HepG2 (cell line): ENCODE measurements around the gene HIPK4. TPM values are rescaled to one million over a fixed set of nuclear protein-coding genes. Genes with fewer than 3 reads are reported as not detected.

Experiments used
- ATF5 ChIP-seq: sonication (generic); formaldehyde crosslinking; IDR thresholded peaks from 2 replicates; pipeline ENCODE4 v1.4.0; 2020; ENCODE audit warnings: mild to moderate bottlenecking, low read depth, missing genetic modification reagents
- DR1 ChIP-seq: sonication (generic); formaldehyde crosslinking; IDR thresholded peaks from 2 replicates; pipeline ENCODE4 v1.8.0; 2021; ENCODE audit warnings: mild to moderate bottlenecking, missing genetic modification reagents, inconsistent platforms
- HES4 ChIP-seq: sonication (generic); formaldehyde crosslinking; IDR thresholded peaks from 2 replicates; pipeline ENCODE4 v1.9.0; 2021; ENCODE audit warnings: mild to moderate bottlenecking, missing genetic modification reagents, borderline replicate concordance
- HMGA1 ChIP-seq: sonication (generic); formaldehyde crosslinking; conservative IDR thresholded peaks from 2 replicates; pipeline ENCODE4 v1.4.0; 2020; ENCODE audit warnings: missing genetic modification reagents
- HNF1B ChIP-seq: sonication (generic); formaldehyde crosslinking; IDR thresholded peaks from 2 replicates; pipeline ENCODE4 v1.5.1; 2020; ENCODE audit warnings: mild to moderate bottlenecking, moderate library complexity, missing genetic modification reagents
- MIER2 ChIP-seq: IDR thresholded peaks from 2 replicates; pipeline ENCODE4 v1.6.1; 2016; ENCODE audit warnings: missing biosample characterization, missing genetic modification reagents
- NFRKB ChIP-seq: fragments of 450-650 bp; IDR thresholded peaks from 2 replicates; pipeline ENCODE4 v1.6.1; 2017
- PRDM15 ChIP-seq: sonication (generic); formaldehyde crosslinking; IDR thresholded peaks from 2 replicates; pipeline ENCODE4 v1.4.0; 2020; ENCODE audit warnings: missing genetic modification reagents
- RFX3 ChIP-seq: IDR thresholded peaks from 2 replicates; pipeline ENCODE4 v1.6.1; 2016; ENCODE audit warnings: missing biosample characterization, missing genetic modification reagents
- THAP7 ChIP-seq: sonication (generic); formaldehyde crosslinking; IDR thresholded peaks from 2 replicates; pipeline ENCODE4 v1.8.1; 2023; ENCODE audit warnings: mild to moderate bottlenecking, missing genetic modification reagents
- ZNF367 ChIP-seq: sonication (generic); formaldehyde crosslinking; IDR thresholded peaks from 2 replicates; pipeline ENCODE4 v1.4.0; 2020; ENCODE audit warnings: missing genetic modification reagents, borderline replicate concordance
- ZSCAN21 ChIP-seq: sonication (generic); formaldehyde crosslinking; IDR thresholded peaks from 2 replicates; pipeline ENCODE4 v1.8.0; 2022; ENCODE audit warnings: mild to moderate bottlenecking, missing genetic modification reagents, moderate library complexity, borderline replicate concordance
- polyA plus RNA-seq, 8 experiments: library from polyadenylated mRNA; depleted of rRNA in 3 of 8; stranded (reverse) in 7 of 8; unstranded in 1 of 8; fragments of >200 nt; fragmentation: Illumina TruSeq in 4 of 8; extraction: Trizol in 4 of 8; gene quantifications; 2 replicates each; pipeline versions ENCODE4 v1.2.1 to v1.2.3, GENCODE V29; 2011 to 2016; ENCODE audit warnings: low read depth in 4 of 8, missing spikeins in 1 of 8, mixed read lengths in 1 of 8; ENCODE audit not compliant: insufficient read depth in 1 of 8
- total RNA-seq, 5 experiments: library from RNA; depleted of rRNA; stranded (reverse); fragments of >200 nt; fragmentation: Illumina TruSeq; extraction: Trizol; gene quantifications; 2 replicates each; pipeline ENCODE4 v1.2.3, GENCODE V29; 2016; ENCODE audit warnings: low read depth in 1 of 5
- TF ChIP-seq, protein P1 (sequence below): sonication (generic); formaldehyde crosslinking; IDR thresholded peaks from 2 replicates; pipeline ENCODE4 v1.4.0; 2020; ENCODE audit warnings: missing genetic modification reagents
- TF ChIP-seq, protein P2 (sequence below): sonication (generic); formaldehyde crosslinking; IDR thresholded peaks from 2 replicates; pipeline ENCODE4 v1.8.0; 2022; ENCODE audit warnings: mild to moderate bottlenecking, missing genetic modification reagents

Gene HIPK4
- total and polyA plus RNA-seq, 2 of the 13 experiments (the other 11 are each of a cell fraction or from before 2014, with no cell fraction given) = 0.03 TPM; not detected in 1

DNA sequence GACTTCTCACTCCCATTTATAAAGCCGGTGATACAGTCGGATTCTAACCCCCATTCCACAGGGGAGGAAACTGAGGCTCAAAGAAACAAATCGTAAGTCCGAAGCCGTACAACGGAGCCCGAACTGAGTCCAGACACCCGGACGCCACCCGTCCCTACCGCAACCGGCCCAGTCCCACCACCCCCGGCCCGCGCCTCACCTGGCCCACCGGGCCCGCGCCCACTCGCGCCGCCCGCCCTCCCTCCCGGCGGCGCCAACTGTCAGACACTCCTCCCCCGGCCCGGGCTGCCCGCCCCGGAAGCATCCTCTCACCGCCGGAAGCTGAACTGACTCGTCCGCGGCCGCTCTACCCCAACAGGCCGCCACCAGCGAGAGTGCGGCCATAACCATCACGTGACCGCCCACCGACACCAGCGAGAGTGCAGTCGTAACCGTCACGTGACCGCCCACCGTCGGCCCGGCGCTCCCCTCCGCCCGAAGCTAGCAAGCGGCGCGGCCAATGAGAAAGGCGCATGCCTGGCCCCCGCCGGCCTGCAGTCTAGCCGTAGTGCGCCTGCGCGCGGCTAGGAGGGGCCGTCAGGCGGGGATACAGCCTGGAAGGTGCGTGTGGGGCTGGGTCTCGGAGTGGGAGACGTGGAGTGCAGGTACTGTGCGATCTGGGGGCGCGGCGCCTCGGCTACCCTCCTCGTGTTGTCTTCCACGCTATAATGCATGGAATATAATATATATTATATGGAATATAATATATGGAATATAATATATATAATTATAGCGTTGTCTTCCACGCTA, 41.7 kb downstream of the HIPK4 start, which contains the start of the genes C19orf47 and PLD3 (continued):
- TF ChIP-seq, protein P1, sequence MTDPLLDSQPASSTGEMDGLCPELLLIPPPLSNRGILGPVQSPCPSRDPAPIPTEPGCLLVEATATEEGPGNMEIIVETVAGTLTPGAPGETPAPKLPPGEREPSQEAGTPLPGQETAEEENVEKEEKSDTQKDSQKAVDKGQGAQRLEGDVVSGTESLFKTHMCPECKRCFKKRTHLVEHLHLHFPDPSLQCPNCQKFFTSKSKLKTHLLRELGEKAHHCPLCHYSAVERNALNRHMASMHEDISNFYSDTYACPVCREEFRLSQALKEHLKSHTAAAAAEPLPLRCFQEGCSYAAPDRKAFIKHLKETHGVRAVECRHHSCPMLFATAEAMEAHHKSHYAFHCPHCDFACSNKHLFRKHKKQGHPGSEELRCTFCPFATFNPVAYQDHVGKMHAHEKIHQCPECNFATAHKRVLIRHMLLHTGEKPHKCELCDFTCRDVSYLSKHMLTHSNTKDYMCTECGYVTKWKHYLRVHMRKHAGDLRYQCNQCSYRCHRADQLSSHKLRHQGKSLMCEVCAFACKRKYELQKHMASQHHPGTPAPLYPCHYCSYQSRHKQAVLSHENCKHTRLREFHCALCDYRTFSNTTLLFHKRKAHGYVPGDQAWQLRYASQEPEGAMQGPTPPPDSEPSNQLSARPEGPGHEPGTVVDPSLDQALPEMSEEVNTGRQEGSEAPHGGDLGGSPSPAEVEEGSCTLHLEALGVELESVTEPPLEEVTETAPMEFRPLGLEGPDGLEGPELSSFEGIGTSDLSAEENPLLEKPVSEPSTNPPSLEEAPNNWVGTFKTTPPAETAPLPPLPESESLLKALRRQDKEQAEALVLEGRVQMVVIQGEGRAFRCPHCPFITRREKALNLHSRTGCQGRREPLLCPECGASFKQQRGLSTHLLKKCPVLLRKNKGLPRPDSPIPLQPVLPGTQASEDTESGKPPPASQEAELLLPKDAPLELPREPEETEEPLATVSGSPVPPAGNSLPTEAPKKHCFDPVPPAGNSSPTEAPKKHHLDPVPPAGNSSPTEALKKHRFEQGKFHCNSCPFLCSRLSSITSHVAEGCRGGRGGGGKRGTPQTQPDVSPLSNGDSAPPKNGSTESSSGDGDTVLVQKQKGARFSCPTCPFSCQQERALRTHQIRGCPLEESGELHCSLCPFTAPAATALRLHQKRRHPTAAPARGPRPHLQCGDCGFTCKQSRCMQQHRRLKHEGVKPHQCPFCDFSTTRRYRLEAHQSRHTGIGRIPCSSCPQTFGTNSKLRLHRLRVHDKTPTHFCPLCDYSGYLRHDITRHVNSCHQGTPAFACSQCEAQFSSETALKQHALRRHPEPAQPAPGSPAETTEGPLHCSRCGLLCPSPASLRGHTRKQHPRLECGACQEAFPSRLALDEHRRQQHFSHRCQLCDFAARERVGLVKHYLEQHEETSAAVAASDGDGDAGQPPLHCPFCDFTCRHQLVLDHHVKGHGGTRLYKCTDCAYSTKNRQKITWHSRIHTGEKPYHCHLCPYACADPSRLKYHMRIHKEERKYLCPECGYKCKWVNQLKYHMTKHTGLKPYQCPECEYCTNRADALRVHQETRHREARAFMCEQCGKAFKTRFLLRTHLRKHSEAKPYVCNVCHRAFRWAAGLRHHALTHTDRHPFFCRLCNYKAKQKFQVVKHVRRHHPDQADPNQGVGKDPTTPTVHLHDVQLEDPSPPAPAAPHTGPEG (CRISPR knock-in tag) = no peak
- 0 out of 2 replicates have a peak, but pooled peaks have one; percentile 24 for TF ChIP-seq THAP7 (CRISPR knock-in tag)
- no peak for TF ChIP-seq NFRKB
- TF ChIP-seq ZSCAN21 = peak; percentile 55; the same call in 1 of the 2 replicates
- TF ChIP-seq ZNF367 (CRISPR knock-in tag) = no peak
- peak; percentile 65; the same call in 1 of the 2 replicates for TF ChIP-seq DR1 (CRISPR knock-in tag)
- TF ChIP-seq MIER2 (CRISPR knock-in tag) = no peak
- no peak for TF ChIP-seq RFX3
- no peak for TF ChIP-seq HMGA1 (CRISPR knock-in tag)
- peak; percentile 90 for TF ChIP-seq HNF1B (CRISPR knock-in tag)
- no peak for TF ChIP-seq PRDM15
- no peak; the same call in 1 of the 2 replicates for TF ChIP-seq HES4 (CRISPR knock-in tag)
- TF ChIP-seq, protein P2, sequence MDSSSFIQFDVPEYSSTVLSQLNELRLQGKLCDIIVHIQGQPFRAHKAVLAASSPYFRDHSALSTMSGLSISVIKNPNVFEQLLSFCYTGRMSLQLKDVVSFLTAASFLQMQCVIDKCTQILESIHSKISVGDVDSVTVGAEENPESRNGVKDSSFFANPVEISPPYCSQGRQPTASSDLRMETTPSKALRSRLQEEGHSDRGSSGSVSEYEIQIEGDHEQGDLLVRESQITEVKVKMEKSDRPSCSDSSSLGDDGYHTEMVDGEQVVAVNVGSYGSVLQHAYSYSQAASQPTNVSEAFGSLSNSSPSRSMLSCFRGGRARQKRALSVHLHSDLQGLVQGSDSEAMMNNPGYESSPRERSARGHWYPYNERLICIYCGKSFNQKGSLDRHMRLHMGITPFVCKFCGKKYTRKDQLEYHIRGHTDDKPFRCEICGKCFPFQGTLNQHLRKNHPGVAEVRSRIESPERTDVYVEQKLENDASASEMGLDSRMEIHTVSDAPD (CRISPR knock-in tag) = no peak
- TF ChIP-seq ATF5 (CRISPR knock-in tag) = no peak
